ENCODE measurements around the gene ZNF718.
"Not testable (repeated sequence)": the region's sequence is repeated elsewhere in the genome, so short reads cannot be mapped to it uniquely, and the experiment has no call there.

The ZNF718 gene

DNA sequence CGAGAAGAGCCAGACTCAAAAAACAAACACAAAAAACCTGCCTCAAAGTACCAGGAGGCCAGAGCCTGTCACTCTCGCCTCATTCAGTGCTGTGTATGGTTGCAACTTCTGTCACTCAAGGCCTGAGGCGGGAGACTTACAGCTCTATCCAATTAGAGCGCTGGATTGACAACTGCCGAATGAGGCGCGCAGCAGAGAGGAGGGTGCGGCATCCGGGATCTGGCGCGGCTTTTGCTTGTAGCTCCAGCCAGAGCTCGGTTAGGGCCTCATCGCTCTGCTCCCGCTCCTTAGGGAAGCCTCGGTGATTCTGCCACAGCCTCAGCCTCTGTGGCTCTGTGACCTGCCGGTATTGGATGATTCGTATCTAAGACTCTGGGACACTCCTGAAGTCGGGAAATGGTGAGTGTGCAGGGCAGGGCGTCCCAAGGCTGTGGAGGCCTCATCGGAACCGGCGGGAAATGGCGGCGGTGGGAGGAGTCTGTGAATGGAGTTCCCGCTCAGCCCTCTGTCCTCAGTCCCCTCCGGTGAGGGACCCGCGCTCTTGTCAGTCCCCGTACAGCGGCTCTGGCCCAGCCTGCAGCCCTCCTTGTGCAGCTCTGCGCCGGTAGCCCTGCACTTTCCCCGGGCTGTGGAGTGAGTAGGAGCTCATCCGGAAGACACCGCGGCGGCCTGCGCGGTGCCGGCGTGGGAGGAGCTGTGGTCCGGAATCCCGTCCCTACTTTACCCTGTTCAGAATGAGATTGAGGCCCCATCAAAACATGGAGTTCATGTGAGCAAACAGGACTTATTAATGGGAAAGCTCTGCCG is at the start of gene ZNF718:
Gene ZNF718, plus strand, starts transcription at position 227 of the 807 bp plus-strand sequence. Its CDS starts 170 bp downstream, at position 397.
- DNase-seq = peak; percentile 87

DNA sequence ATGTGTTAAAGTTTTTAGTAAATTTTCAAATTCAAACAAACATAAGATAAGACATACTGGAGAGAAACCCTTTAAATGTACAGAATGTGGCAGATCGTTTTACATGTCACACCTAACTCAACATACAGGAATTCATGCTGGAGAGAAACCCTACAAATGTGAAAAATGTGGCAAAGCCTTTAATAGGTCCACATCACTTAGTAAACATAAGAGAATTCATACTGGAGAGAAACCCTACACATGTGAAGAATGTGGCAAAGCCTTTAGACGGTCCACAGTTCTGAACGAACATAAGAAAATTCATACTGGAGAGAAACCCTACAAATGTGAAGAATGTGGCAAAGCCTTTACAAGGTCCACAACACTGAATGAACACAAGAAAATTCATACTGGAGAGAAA is 38.4 kb upstream of the ZNF718 start:
- DNase-seq = no peak

DNA sequence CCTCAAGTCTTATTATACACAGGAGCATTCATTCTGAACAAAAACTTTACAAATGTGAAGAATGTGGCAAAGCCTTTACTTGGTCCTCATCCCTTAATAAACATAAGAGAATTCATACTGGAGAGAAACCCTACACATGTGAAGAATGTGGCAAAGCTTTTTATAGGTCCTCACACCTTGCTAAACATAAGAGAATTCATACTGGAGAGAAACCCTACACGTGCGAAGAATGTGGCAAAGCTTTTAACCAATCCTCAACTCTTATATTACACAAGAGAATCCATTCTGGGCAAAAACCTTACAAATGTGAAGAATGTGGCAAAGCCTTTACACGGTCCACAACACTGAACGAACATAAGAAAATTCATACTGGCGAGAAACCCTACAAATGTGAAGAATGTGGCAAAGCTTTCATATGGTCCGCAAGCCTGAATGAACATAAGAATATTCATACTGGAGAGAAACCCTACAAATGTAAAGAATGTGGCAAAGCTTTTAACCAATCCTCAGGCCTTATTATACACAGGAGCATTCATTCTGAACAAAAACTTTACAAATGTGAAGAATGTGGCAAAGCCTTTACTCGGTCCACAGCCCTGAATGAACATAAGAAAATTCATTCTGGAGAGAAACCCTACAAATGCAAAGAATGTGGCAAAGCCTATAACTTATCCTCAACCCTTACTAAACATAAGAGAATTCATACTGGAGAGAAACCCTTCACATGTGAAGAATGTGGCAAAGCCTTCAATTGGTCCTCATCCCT is 37.6 kb upstream of the ZNF718 start:
- DNase-seq = not testable (repeated sequence)

DNA sequence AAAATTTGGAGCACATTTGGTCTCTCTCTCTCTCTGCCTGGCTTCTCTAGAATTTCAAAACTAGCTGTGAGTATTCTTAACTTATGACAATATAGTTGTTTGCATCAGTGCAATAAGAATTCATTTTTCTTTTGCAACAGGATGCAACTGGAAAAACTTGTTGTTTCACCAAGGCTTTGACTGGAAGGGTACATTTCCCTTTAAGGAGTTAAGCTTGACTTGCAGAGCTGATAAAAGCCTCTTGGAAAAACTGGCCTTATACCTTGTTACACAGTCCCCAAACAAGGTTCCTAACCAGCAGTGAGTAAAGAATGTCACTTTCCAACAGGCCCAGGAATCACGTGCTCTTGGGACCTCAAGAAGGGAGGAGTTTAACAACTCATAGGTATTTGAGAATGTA is 25.9 kb upstream of the ZNF718 start:
- DNase-seq = no peak

- DNase-seq = no peak
These were observed 24.4 kb upstream of the ZNF718 start for GRCh38 chr4:99863-100262.

GRCh38 chr4:107083-107443 is 17.2 kb upstream of the ZNF718 start:
- no peak for DNase-seq

- no peak for DNase-seq
These were observed 16.6 kb upstream of the ZNF718 start for GRCh38 chr4:107444-108429.

- DNase-seq = no peak
These were observed 11.5 kb upstream of the ZNF718 start for GRCh38 chr4:112771-113170.

DNA sequence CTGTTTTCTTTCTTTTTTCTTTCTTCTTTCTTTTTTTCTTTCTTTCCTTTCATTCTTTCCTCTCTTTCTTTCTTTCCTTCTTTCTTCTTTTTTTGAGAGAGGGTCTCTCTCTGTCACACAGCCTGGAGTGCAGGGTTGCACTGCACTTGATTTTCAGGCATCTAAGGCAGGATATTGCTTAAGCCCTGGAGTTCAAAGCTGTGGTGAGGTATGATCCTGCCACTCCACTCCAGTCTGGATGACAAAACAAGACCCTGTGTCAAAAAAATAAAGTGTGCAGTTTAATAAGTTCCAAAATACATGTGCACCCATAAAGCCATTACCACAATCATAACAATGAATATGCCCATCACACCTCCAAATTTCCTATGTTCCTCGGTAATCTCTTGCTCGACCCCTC is 10.6 kb upstream of the ZNF718 start:
- no peak for DNase-seq

- no peak for DNase-seq
These were observed 10.2 kb upstream of the ZNF718 start for GRCh38 chr4:114149-114548.

DNA sequence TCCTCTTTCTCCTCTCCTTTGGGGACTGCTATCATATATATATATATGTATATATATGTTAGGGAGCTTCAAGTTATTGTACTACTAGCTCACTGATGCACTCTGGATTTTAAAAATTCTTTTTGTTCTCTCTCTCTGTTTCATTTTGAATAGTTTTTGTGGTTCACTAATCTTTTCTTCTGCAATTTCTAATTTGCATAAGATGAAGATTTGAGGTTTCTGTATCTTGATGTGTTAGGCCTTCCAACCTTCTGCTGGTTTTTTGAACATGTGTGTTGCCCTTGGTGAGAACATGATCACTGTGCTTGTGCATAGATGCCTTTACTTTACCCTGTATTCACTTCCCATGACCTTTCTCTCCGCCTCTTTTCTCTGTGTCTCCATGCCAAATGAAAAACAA is 7.8 kb upstream of the ZNF718 start:
- DNase-seq = no peak

DNA sequence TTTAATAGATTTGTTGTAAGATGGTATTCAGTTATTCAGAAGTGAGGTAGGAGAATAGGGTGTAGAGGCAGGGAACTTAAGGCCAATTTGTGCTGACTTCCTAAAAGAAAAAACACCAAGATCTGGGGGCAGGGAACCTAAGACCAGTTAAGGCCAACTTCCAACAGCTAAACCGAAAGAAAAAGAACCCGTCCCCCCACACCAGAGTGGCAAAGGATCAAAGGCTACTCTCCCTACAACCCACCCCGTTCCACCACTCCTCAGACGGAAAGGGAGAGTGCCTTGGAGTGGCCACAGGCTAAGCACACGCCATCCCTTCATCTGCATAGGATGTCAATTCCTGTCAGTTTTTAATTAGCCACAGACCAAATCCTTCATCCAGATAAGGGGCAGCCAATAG is 3.7 kb upstream of the ZNF718 start:
- DNase-seq = no peak

DNA sequence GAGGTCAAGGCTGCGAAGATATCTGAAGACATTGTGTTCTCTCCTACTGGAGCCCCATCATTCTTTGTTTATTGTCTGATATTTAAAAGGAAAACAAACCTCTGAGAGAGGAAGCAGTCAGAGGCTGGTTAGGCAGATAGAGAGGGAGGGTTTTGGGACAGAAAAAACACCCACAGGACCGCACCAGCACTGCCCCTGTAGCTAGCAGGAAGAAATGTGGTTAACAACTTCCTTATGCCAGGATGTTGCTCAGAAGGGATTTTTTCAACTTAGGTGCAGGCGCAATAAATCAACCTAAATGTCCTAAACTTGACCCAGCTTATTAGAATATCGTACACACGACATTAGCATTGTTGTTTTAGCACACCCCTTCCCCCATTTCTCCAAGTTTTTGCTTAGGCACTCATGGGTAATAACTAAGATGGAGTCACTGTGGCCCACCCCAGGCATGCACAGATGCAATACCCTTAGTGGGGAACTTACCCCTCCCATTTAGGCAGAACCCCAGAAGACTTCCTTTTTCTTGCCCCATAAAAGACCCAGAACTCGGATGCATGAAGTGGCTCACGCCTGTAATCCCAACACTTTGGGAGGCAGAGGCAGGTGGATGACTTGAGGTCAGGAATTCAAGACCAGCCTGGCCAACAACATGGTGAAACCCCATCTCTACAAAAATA is 2.8 kb upstream of the ZNF718 start:
- no peak for DNase-seq

DNA sequence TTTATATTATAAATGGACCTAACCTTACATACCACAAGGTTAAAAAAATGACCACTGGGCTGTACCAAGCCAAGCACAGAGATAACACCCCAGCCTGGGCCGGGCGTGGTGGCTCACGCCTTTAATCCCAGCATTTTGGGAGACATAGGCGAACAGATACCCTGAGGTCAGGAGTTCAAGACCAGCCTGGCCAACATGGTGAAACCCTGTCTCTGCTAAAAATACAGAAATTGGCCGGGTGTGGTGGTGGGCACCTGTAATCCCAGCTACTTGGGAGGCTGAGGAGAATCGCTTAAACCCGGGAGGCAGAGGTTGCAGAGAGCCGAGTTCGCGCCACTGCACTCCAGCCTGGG is 403 bp upstream of the ZNF718 start:
- DNase-seq = not testable (repeated sequence)

DNA sequence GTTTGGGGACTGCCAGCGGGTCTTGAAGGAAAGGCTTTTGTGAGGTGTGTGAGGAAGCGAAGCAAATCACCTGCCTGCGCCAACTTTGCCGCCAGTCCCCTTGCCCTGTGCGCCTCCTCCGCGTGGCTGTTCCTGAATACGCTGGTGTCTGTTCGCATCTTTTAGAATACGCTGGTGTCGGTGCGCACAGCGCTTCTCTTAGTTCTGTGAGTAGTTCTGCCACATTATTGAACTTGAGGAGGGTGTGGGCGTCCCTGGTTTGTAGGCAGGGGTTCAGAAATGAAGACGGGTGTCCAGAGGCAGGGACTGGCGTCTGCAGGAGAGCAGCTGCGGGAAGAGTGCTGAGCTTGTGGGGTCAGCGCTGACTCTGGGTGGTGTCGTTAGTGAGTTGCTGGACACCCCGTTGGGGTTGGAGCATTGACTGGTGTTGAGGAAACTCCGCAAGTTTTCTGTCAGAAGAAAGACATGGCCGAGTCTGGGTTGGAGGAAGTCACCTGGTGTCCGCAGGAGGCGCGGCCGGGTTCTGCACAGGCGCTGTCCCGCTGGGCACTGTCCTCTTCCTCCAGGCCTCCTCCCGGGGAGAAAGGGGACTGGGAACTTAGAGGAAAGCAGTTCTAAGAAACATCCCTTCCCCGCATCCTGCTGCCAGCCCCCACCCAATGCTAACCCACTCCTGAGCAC is 930 bp downstream of the ZNF718 start:
- no peak for DNase-seq

- DNase-seq = no peak
These were observed 1.5 kb downstream of the ZNF718 start for GRCh38 chr4:125833-126232.

DNA sequence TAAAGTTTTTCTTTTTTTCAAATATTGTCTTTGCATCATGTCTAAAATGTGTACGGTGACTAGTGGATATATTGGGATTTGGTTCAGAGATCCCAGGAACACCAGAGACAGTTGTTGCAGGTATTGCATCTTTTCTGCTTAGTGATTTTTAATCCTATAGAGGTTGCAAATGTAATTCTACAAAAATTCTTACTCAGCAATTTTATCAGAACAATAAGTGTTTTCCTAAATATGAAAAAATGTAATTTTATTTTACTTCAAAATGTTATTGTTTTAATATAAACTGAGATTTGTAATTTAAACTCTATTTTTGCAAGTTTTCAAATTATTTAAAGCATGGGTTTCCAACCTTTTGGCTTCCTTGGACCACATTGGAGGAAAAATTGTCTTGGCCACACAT is 8.2 kb downstream of the ZNF718 start:
- no peak for DNase-seq

- DNase-seq = no peak
These were observed 14.6 kb downstream of the ZNF718 start for GRCh38 chr4:138935-139334.

- no peak for DNase-seq
These were observed 15.4 kb downstream of the ZNF718 start for GRCh38 chr4:139691-140090.

DNA sequence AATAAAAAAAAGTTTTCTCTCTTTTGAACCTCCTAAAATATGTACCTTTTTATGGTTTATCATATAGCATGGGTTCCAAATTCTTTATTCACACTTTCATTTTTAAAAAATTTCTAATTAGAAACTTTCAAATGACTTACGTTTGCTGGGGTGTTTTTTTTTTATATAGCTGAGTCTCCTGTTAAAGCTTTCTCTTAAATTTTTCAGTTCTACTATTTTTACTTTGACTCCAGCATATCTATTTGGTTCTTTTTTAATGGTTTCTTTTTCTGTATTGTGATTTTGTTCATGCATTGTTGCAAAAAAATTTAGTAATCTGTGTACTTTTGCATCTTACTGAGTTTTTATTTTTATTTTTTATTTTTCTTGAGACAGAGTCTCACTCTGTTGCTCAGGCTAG is 22.3 kb downstream of the ZNF718 start:
- DNase-seq = no peak

DNA sequence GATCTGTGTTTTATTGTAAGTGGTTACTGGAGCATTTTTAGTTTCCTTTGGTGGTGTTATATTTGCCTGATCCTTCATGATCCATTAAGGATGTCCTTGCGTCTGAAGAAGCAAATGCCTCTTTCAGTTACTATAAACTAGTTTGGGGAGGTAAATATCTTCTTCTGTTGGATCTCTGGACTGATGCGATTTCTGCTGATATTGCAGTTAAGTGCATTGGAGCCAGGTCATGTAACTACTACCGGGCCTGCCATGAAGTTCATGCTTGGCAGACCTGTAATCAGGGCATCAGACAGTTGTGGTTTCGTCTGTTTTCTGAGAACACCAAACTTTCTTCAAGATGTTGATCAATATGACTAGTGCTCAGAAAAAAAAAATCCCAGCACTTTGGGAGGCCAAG is 22.9 kb downstream of the ZNF718 start:
- DNase-seq = no peak
